ENCODE results near the gene CADM4. TPM values are rescaled to one million over a fixed set of nuclear protein-coding genes. Genes with fewer than 3 reads are reported as not detected.

Gene CADM4
- total RNA-seq, 1 experiment from 2014 or later, result 28.7 TPM

GRCh38 chr19:43611788-43612187 is 27.9 kb downstream of the CADM4 start, which contains the start of gene SRRM5:
TSS of gene SRRM5 (plus strand) at chr19:43612088. CDS start at chr19:43612122, 34 bp downstream.
- H4K20me1 ChIP-seq (ENCODE audit: insufficient read depth), result no peaks in the 10 kb centered on the region
- ChIA-PET CTCF (no interaction called here), RAD21 (ENCODE audit: low non-redundant PET in 1 of 2, low total read pairs in 2 of 2, uncharacterized antibody in 2 of 2, unreplicated experiment in 2 of 2) (no interaction called here), POLR2A (no interaction called here)
- no peak within 1 kb of the TSS for H3K4me2 ChIP-seq (ENCODE audit: low read length)
- H3K9me2 ChIP-seq (ENCODE audit: insufficient read depth), result no peaks in the 10 kb centered on the region
- TF ChIP-seq ATF3 (IDR thresholded peaks at IDR 0.05) (no peak), EGR1 (IDR thresholded peaks at IDR 0.05; ENCODE audit: low read depth) (no peak), JUND (IDR thresholded peaks at IDR 0.05) (no peak), FOSL1 (IDR thresholded peaks at IDR 0.05; ENCODE audit: low read depth) (no peak), ELF1 (IDR thresholded peaks at IDR 0.05; ENCODE audit: borderline replicate concordance, low read depth) (no peak)
- intact Hi-C loops (cut with micrococcal nuclease), result no loop called here
- H3K27me3 ChIP-seq (ENCODE audit: insufficient read depth, low read length), result no peaks in the 10 kb centered on the region
- no peaks in the 10 kb centered on the region for H3K9me3 ChIP-seq (ENCODE audit: control insufficient read depth in 1 of 2, insufficient read depth in 1 of 2, low read depth in 1 of 2, low read length in 2 of 2)
- H3K36me3 ChIP-seq (ENCODE audit: control insufficient read depth in 1 of 2, insufficient read depth in 2 of 2, low read length in 2 of 2), result peaks cover 8 to 9% of the 10 kb centered on the region in 2 experiments; a peak in 2 of 4 replicates
- no peak within 1 kb of the TSS for H3K27ac ChIP-seq (ENCODE audit: low read depth, low read length)
- no TSS peak for BruUV-seq (replicated peaks)
- H3K79me2 ChIP-seq (ENCODE audit: insufficient read depth, low read length), result peaks cover 5% of the 10 kb centered on the region; the same call in 1 of the 2 replicates
- no peak within 1 kb of the TSS for H3K9ac ChIP-seq (ENCODE audit: low read length)
- no peak within 1 kb of the TSS for H3K4me3 ChIP-seq (replicated peaks in 1 of 2; ENCODE audit: low read depth in 1 of 2, low read length in 2 of 2)
- no peak within 1 kb of the TSS for H2AFZ ChIP-seq (ENCODE audit: low read depth, low read length, poor library complexity, severe bottlenecking)
- ATAC-seq (no peak), DNase-seq (ENCODE audit: low read depth, low spot score) (no peak)
- H3K4me1 ChIP-seq (ENCODE audit: control insufficient read depth in 1 of 2, insufficient read depth in 2 of 2, low read length in 2 of 2), result no peaks in the 10 kb centered on the region

GRCh38 chr19:43610493-43610892 is 29.2 kb downstream of the CADM4 start:
- RAD21 ChIA-PET (ENCODE audit: low non-redundant PET in 1 of 2, low total read pairs in 2 of 2, uncharacterized antibody in 2 of 2, unreplicated experiment in 2 of 2), result no interaction called here
- no peaks in the 10 kb centered on the region for H3K9me2 ChIP-seq (ENCODE audit: insufficient read depth)
- no peak overlapping the region for H3K4me3 ChIP-seq (replicated peaks in 1 of 2; ENCODE audit: low read depth in 1 of 2, low read length in 2 of 2)
- TF ChIP-seq ELF1 (IDR thresholded peaks at IDR 0.05; ENCODE audit: borderline replicate concordance, low read depth) (no peak), CEBPB (IDR thresholded peaks at IDR 0.05; ENCODE audit: low read depth) (no peak), SP1 (IDR thresholded peaks at IDR 0.05; ENCODE audit: low read depth) (no peak), POLR2AphosphoS5 (IDR thresholded peaks at IDR 0.05; ENCODE audit: low read depth, low read length) (no peak), CTCF (IDR thresholded peaks at IDR 0.05 in 2 of 3, conservative IDR thresholded peaks at IDR 0.05 in 1 of 3; ENCODE audit: borderline replicate concordance in 1 of 3, insufficient read depth in 1 of 3, low read depth in 2 of 3, low read length in 2 of 3) (no peak), ZNF274 (IDR thresholded peaks at IDR 0.05; ENCODE audit: low read depth, low read length) (no peak), POLR2A (IDR thresholded peaks at IDR 0.05; ENCODE audit: borderline replicate concordance, extremely low read depth, insufficient read depth, insufficient read length) (no peak), ATF3 (IDR thresholded peaks at IDR 0.05) (no peak), CBX3 (IDR thresholded peaks at IDR 0.05; ENCODE audit: low read depth) (no peak)
- H3K4me2 ChIP-seq (ENCODE audit: low read length), result no peak overlapping the region
- H3K27me3 ChIP-seq (ENCODE audit: insufficient read depth, low read length), result no peaks in the 10 kb centered on the region
- POLR2A ChIA-PET, result no interaction called here
- no peak for ATAC-seq
- no peaks in the 10 kb centered on the region for H4K20me1 ChIP-seq (ENCODE audit: insufficient read depth)
- CTCF ChIA-PET, result no interaction called here
- H3K27ac ChIP-seq (ENCODE audit: low read depth, low read length), result no peak overlapping the region
- H2AFZ ChIP-seq (ENCODE audit: low read depth, low read length, poor library complexity, severe bottlenecking), result no peak overlapping the region
- no peak overlapping the region for H3K9ac ChIP-seq (ENCODE audit: low read length)
- no peak for DNase-seq (ENCODE audit: low read depth, low spot score)
- H3K4me1 ChIP-seq (ENCODE audit: control insufficient read depth in 1 of 2, insufficient read depth in 2 of 2, low read length in 2 of 2), result no peaks in the 10 kb centered on the region
- no peaks in the 10 kb centered on the region; the same call in 1 of the 2 replicates for H3K79me2 ChIP-seq (ENCODE audit: insufficient read depth, low read length)
- BruUV-seq (replicated peaks), result no TSS peak
- intact Hi-C loops (cut with micrococcal nuclease), result no loop called here
- H3K9me3 ChIP-seq (ENCODE audit: control insufficient read depth in 1 of 2, insufficient read depth in 1 of 2, low read depth in 1 of 2, low read length in 2 of 2), result no peaks in the 10 kb centered on the region
- H3K36me3 ChIP-seq (ENCODE audit: control insufficient read depth in 1 of 2, insufficient read depth in 2 of 2, low read length in 2 of 2), result peaks cover 8 to 9% of the 10 kb centered on the region in 2 experiments; a peak in 2 of 4 replicates
